RWPE1 (cell line): ENCODE measurements around the gene PCDHA10.
A peak's percentile ranks its signal among the peaks of the same experiment; 100 is the strongest.
"Not testable (repeated sequence)": the region's sequence is repeated elsewhere in the genome, so short reads cannot be mapped to it uniquely, and the experiment has no call there.

Experiments used
- CTCF ChIA-PET: fragments of 350-600 bp; sonication (Branson Sonifier 250); formaldehyde crosslinking; extraction: SDS; loops from one replicate; lab custom pipeline; 2021; lab: Yijun Ruan, JAX
- POLR2A ChIA-PET: fragments of 400-600 bp; formaldehyde crosslinking; extraction: SDS; loops from one replicate; lab custom pipeline; 2020; ENCODE audit warnings: antibody characterized with exemption; ENCODE audit not compliant: low non-redundant PET; lab: Yijun Ruan, JAX
- DNase-seq: peaks from one replicate; pipeline ENCODE4 v3.0.0; 2012; ENCODE audit warnings: low spot score
- H3K27ac ChIP-seq: fragments of 450-650 bp; 2 replicates; pipeline ENCODE4 v1.5.1; 2017
- TF ChIP-seq, protein P1 (sequence below): fragments of 450-650 bp; conservative IDR thresholded peaks from 2 replicates; pipeline ENCODE4 v1.5.1; 2017; ENCODE audit warnings: low read depth, mild to moderate bottlenecking

Gene PCDHA10, protein sequence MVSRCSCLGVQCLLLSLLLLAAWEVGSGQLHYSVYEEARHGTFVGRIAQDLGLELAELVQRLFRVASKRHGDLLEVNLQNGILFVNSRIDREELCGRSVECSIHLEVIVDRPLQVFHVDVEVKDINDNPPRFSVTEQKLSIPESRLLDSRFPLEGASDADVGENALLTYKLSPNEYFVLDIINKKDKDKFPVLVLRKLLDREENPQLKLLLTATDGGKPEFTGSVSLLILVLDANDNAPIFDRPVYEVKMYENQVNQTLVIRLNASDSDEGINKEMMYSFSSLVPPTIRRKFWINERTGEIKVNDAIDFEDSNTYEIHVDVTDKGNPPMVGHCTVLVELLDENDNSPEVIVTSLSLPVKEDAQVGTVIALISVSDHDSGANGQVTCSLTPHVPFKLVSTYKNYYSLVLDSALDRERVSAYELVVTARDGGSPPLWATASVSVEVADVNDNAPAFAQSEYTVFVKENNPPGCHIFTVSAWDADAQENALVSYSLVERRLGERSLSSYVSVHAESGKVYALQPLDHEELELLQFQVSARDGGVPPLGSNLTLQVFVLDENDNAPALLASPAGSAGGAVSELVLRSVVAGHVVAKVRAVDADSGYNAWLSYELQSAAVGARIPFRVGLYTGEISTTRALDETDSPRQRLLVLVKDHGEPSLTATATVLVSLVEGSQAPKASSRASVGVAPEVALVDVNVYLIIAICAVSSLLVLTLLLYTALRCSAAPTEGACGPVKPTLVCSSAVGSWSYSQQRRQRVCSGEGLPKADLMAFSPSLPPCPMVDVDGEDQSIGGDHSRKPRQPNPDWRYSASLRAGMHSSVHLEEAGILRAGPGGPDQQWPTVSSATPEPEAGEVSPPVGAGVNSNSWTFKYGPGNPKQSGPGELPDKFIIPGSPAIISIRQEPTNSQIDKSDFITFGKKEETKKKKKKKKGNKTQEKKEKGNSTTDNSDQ

DNA sequence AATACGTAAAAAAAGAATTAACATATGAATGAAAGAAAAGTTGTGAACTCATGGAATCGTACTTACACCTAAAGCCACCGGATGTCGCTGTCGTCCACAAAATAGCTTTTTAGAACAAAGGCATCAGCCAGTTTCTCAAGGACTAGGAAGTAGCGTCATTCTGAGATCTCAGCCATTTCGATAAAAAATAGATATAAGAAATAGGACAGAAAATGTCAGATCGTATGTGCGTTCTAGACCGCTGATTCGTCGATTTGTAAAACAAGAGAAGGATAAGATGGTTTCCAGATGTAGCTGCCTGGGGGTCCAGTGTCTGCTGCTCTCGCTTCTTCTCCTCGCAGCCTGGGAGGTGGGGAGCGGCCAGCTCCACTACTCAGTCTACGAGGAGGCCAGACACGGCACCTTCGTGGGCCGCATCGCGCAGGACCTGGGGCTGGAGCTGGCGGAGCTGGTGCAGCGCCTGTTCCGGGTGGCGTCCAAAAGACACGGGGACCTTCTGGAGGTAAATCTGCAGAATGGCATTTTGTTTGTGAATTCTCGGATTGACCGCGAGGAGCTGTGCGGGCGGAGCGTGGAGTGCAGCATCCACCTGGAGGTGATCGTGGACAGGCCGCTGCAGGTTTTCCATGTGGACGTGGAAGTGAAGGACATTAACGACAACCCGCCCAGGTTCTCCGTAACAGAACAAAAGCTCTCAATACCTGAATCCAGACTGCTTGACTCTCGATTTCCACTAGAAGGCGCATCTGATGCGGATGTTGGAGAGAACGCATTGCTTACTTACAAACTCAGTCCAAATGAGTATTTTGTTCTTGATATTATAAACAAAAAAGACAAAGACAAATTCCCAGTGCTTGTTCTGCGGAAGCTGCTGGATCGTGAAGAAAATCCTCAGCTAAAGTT, at the start of gene PCDHA10:
Gene PCDHA10, plus strand, starts transcription at position 126 of the 903 bp plus-strand sequence. Its CDS starts 152 bp downstream, at position 278.
- TF ChIP-seq, protein P1, sequence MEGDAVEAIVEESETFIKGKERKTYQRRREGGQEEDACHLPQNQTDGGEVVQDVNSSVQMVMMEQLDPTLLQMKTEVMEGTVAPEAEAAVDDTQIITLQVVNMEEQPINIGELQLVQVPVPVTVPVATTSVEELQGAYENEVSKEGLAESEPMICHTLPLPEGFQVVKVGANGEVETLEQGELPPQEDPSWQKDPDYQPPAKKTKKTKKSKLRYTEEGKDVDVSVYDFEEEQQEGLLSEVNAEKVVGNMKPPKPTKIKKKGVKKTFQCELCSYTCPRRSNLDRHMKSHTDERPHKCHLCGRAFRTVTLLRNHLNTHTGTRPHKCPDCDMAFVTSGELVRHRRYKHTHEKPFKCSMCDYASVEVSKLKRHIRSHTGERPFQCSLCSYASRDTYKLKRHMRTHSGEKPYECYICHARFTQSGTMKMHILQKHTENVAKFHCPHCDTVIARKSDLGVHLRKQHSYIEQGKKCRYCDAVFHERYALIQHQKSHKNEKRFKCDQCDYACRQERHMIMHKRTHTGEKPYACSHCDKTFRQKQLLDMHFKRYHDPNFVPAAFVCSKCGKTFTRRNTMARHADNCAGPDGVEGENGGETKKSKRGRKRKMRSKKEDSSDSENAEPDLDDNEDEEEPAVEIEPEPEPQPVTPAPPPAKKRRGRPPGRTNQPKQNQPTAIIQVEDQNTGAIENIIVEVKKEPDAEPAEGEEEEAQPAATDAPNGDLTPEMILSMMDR = no peak
- ChIA-PET CTCF (no interaction called here), POLR2A (no interaction called here)
- no peak within 1 kb of the TSS for H3K27ac ChIP-seq
- no peak for DNase-seq

DNA sequence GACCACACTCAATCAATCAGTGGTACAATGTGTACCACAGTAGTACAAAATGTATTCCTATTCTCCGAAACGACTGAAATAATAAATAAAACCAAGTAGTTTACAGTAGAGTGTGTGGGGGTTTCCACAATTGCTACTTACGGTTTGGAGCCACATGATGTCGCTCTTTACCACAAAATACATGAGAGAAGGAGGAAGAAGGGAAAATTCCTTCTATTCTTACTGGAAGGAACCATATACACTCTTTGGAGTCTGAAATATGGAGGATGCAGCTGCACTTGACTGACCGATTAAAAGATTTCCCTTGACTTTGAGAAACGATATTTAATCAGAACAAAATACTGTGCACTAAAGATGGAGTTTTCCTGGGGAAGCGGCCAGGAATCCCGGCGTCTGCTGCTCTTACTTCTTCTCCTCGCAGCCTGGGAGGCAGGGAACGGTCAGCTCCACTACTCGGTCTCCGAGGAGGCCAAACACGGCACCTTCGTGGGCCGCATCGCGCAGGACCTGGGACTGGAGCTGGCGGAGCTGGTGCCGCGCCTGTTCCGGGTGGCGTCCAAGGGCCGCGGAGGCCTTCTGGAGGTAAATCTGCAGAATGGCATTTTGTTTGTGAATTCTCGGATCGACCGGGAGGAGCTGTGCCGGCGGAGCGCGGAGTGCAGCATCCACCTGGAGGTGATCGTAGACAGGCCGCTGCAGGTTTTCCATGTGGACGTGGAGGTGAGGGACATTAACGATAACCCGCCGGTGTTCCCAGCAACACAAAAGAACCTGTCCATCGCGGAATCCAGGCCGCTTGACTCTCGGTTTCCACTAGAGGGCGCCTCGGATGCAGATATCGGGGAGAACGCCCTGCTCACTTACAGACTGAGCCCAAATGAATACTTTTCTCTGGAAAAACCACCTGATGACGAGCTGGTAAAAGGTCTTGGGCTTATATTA, 48.6 kb upstream of the PCDHA10 start, which contains the start of gene PCDHA4:
Gene PCDHA4, plus strand, starts transcription at position 235 of the 942 bp plus-strand sequence.
- TF ChIP-seq, protein P1 = no peak
- no peak within 1 kb of the TSS for H3K27ac ChIP-seq
- ChIA-PET POLR2A (no interaction called here), CTCF (interaction anchor here (0.6 to 1.9 kb wide), 3 partner anchors 30 to 196 kb away, joined by 3 to 10 read pairs (median 3); partner anchors contain the start of gene PCDHA8)
- no peak for DNase-seq

DNA sequence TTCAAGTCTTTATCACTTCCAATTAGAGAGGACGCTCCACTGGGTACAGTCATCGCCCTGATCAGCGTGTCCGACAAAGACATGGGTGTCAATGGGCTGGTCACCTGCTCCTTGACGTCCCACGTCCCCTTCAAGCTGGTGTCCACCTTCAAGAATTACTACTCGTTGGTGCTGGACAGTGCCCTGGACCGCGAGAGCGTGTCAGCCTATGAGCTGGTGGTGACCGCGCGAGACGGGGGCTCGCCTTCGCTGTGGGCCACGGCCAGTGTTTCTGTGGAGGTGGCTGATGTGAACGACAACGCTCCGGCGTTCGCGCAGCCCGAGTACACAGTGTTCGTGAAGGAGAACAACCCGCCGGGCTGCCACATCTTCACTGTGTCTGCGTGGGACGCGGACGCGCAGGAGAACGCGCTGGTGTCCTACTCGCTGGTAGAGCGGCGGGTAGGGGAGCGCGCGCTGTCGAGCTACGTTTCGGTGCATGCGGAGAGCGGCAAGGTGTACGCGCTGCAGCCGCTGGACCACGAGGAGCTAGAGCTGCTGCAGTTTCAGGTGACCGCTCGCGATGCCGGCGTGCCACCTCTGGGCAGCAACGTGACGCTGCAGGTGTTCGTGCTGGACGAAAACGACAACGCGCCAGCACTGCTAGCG, 47.3 kb upstream of the PCDHA10 start:
- CTCF ChIA-PET = interaction anchor here (0.6 to 1.6 kb wide), 2 partner anchors 14 to 195 kb away, joined by 3 to 7 read pairs; no protein-coding TSS in a partner anchor

DNA sequence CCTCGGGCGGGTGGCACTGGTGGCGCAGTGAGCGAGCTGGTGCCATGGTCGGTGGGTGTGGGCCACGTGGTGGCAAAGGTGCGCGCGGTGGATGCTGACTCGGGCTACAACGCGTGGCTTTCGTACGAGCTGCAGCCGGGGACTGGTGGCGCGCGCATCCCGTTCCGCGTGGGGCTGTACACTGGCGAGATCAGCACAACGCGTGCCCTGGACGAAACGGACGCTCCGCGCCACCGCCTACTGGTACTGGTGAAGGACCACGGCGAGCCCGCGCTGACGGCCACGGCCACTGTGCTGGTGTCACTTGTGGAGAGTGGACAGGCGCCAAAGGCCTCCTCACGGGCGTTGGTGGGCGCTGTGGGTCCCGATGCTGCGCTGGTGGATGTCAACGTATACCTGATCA, 46.8 kb upstream of the PCDHA10 start:
- ChIA-PET CTCF (interaction anchor here (1.6 kb wide), 1 partner anchor 13 kb away, joined by 7 read pairs; no protein-coding TSS in a partner anchor), POLR2A (no interaction called here)
- TF ChIP-seq, protein P1 = no peak
- no peak for DNase-seq
- no peak overlapping the region for H3K27ac ChIP-seq

More for the DNA sequence above, 47.3 kb upstream of the PCDHA10 start:
- H3K27ac ChIP-seq, DNase-seq, POLR2A ChIA-PET: not testable (repeated sequence)

DNA sequence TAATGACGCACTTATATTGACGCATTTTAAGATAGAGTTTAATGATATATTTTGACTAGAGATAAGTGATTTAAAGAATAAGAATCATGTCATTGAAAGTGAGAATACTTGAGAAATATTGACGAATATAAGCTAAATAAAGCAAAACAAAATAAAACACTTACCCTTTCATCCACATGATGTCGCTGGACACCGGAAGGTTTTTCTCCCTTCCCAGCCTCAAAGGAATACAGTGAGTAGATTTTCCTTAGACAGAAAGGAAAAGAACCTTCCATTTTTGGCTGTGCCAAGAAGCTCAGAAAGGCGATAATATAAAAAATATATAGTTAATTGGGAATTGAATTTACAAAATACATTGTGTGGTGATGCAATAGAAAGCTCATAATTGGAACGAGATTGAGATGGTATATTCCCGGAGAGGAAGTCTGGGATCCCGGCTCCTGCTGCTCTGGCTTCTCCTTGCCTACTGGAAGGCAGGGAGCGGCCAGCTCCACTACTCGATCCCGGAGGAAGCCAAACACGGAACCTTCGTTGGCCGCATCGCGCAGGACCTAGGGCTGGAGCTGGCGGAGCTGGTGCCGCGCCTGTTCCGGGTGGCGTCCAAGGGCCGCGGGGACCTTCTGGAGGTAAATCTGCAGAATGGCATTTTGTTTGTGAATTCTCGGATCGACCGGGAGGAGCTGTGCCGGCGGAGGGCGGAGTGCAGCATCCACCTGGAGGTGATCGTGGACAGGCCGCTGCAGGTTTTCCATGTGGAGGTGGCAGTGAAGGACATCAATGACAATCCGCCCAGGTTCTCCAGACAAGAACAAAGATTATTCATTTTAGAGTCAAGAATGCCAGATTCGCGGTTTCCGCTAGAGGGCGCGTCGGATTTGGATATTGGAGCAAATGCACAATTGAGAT, 34.1 kb upstream of the PCDHA10 start, which contains the start of gene PCDHA5:
Gene PCDHA5, plus strand, starts transcription at position 239 of the 906 bp plus-strand sequence.
- TF ChIP-seq, protein P1 = peak; percentile 70
- DNase-seq = no peak
- no peak within 1 kb of the TSS for H3K27ac ChIP-seq
- ChIA-PET POLR2A (no interaction called here), CTCF (interaction anchor here (0.6 to 1.1 kb wide), 6 partner anchors 13 to 228 kb away, joined by 3 to 7 read pairs (median 3); no protein-coding TSS in a partner anchor)
